GM20000 (cell line): Measurements from ENCODE around the gene EXOC6B.
"Not testable (repeated sequence)": the region's sequence is repeated elsewhere in the genome, so short reads cannot be mapped to it uniquely, and the experiment has no call there.

Experiments used
- DNase-seq: peaks from one replicate; pipeline ENCODE4 v3.0.0; 2012; ENCODE audit warnings: low spot score
- CTCF ChIP-seq: IDR thresholded peaks from 2 replicates; pipeline ENCODE4 v1.5.1; 2012; ENCODE audit warnings: mild to moderate bottlenecking, control low read depth; ENCODE audit errors: extremely low read depth, missing control alignments

The EXOC6B gene

GRCh38 chr2:72607189-72607588, 218.6 kb downstream of the EXOC6B start:
- DNase-seq = no peak
- TF ChIP-seq CTCF = no peak

DNA sequence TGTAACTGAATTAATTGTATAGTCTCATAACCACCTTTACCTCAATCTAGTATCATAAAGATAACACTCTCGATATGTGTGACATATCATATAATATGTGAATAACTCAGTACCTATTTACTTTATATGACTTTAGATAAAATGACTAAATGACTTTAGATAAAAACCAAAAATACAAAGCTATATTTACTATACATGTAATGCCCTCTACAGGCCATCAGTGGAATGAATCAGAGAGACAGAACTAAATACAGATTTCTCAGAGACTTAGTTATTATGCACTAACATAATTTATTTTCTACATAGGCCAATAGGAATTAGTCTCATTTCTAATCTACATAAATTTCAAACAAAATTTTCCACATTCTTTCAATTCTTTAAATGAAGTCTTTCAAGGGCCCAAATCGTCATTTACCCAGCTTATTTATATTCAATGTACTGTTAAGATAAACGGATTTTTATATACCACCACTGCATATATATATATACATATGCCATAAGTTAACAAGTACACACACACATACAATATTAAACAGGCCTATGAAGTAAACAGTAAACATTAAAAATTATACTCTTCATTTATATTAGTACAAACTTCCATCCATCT, 219.9 kb downstream of the EXOC6B start:
- TF ChIP-seq CTCF = peak; percentile 45
- peak; percentile 18 for DNase-seq

DNA sequence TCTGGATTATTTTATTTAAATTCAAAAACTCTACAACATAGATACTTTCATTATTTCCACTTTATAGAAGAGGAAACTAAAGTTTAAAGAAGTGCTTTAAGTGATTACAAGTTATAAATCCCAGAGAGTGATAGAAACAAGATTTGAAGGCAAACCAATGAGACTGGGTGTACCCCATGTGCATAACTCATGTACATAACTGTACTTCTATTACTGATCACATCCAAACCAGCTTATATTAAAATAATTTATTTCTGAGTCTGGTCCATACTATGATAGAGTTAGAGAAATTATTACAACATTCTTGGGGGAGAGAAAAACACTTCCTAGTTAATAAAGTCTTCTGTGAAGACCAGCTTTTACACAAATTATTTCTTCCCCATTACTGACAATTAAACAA, 221.4 kb downstream of the EXOC6B start:
- no peak for DNase-seq
- no peak for TF ChIP-seq CTCF

DNA sequence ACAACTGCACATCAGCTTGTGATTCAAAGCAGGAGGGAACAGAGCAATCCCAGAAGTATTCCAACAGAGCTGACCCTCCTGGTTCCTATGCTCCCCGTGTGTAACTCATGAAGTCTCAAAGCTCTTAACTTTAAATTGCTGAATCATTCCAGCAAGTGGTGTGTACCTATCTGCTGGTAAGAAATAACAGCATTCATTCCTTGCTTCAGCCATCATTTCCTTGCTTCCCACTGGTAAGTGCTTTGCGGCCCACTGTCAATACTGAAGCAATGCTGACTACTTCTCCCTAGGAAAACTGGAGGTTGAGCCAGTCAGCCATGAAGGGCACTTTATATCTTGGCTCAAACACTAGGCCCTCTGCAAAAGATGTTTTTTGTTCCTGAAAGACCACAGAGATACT, 222.4 kb downstream of the EXOC6B start:
- no peak for TF ChIP-seq CTCF
- no peak for DNase-seq

DNA sequence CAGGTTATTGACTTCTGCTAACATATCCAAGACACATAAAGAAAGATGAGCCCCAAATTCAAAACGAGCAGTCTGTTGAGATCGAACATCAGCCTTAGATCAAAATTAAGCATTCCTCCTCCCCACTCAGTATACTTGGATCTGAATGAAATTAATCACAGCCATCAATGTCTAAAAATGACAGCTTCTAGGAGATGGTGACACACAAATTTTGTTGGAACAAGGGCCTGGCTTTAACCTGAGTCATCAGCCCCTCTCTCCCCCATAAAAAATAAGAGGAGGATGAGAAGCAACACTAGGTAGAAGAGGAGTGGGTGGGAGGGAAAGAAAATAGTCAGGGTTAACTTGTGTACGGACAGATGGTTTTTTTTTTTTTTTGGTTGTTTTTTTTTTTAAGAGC, 223.1 kb downstream of the EXOC6B start:
- no peak for TF ChIP-seq CTCF
- no peak for DNase-seq

DNA sequence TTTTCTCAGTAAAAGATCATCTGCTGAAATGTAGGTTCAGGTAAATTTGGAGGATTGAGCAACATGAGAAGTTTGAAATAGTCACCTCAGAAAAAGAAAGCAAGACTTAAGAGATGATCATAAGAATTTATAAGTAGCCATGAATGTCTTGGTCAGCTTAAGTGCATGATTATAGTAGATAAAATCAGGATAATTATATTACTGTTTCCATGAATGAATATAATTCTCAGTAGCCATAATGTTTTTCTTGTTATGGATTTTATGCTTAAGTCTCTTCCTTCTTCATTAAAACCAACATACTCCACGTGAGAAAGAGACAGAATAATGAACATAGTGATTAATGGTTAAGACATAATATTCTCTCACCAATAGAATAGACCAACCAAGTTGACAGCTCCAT, 223.7 kb downstream of the EXOC6B start:
- no peak for TF ChIP-seq CTCF

GRCh38 chr2:72583836-72584235, 242.0 kb downstream of the EXOC6B start:
- DNase-seq = not testable (repeated sequence)

More for the DNA sequence above, 223.7 kb downstream of the EXOC6B start:
- DNase-seq = no peak

DNA sequence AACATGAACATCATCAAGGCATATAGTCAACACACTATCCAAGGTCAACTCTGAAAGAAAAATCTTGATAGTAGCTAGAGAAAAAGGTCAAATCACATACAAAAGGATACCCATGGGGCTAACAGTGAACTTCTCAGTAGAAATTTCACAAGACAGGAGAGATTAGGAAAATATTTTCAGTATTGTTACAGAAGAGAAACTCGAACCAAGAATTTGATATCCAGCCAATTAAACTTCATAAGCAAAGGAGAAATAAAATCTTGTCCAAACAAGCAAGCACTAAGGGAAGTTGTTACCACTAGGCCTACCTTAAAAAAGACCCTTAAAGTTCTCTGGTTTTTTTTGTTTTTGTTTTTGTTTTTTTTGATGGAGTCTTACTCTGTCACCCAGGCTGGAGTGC, 242.5 kb downstream of the EXOC6B start:
- DNase-seq = no peak
- no peak for TF ChIP-seq CTCF
